EL (cell line): ENCODE results near the gene URM1.
"Not testable (repeated sequence)": the region's sequence is repeated elsewhere in the genome, so short reads cannot be mapped to it uniquely, and the experiment has no call there.

Experiments used
- DNase-seq: peaks from one replicate; pipeline ENCODE4 v3.0.0-alpha.2; 2016

The URM1 gene

DNA sequence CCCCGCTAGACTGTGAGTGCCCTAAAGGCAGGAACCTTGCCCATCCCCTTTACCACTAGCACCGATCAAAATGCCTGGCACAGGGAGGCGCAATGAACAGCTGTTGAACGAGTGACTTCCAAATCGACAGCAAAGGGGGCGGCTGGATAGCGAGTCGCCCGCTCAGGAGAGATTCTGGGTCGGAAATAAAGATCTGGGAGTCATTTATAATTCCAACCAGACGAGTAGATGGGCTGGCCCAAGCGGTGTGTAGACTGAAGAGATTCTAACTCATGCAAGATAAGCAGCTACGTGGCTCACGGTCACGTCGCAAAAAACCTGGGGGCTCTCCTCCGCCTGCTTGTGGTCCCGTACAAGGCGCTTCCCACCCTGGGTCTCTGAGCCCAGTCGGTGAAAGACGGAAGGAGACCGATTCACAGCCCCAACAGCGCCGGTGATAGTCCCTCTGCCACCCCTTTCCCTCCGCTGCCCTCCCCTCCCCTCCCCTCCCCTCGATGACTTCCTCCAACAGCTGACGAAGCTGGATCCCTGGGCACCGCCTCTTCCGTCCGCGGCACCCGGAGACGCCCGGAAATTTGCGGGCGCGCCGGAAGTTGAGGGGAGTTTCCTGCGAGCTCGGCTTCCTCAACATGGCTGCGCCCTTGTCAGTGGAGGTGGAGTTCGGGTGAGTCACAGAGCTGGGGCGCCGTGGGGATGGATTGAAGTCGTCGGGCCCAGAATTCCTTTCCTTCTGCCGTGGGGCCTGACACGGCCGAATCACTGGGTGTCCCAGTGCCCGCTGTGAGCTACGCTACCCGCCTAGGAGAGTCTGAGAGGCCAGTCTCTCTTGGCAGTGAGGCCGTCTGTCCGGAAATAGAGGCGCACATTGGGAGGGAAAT lies at the start of gene URM1:
TSS of gene URM1 (plus strand) at position 623 of the 878 bp plus-strand sequence. CDS start at position 630, 7 bp downstream.
- DNase-seq = peak; percentile 98

DNA sequence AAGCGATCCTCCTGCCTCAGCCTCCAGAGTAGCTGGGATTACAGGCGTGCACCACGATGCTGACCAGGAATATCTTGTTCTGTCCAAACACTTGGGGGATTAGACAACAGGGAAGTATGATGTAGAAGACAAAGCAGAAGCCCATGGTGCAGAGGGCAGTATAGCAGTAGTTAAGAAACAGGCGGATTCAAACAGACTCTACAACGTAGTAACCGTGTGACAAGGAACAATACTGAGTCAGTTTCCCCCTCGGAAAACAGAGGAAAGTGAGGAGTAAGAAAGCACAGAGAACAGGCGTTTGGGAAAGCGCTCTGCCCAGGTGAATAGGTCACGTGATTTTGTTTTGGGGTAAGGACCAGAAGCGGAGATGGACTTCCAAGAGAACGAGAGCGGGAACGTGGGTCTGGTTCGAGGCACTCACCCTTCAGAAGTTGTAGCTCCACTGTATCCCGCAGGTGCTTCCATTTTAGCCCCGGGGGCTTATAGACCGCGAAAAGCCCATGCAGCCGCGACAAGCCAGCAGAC lies 49.2 kb upstream of the URM1 start:
- DNase-seq = no peak

DNA sequence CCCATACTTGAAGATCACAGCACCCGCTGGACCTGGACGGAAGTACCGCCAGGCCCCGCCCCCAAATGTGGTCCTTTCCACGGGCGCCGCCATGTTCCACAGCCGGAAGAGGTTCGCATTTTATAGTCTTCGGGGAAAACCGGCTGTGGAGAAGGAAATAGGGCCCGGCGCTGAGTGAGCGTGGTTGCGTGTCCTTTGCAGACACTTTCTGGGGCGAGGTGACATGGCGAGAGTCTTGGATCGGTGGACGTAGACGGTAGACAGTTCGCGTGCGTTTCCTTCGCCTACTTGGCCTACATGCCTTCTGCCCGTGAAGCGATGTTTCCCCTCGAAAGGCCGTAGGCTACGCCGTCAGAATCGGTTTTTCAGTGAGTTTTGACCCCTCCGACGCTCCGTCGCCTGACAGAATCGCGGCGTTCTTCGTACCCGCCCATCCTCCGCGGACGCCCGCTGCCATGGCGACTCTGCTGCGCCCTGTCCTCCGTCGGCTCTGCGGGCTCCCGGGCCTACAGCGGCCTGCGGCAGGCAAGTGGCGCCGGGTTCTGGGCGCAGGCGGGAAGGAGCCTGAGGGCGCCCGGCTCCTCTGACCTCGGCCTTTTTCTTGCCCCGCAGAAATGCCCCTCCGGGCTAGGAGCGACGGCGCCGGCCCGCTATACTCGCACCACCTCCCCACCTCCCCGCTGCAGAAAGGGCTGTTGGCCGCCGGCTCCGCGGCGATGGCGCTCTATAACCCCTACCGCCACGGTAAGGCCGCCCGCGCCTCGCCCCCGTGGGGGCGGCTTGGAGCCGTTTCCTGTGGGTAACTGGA lies 48.6 kb upstream of the URM1 start, which contains the start of the genes COQ4 and TRUB2:
TSS of gene COQ4 (plus strand) at position 436 of the 808 bp plus-strand sequence. CDS start at position 456, 20 bp downstream.
TSS of gene TRUB2 (minus strand) at position 44 of the 808 bp plus-strand sequence. CDS start at position 5, 39 bp downstream.
- DNase-seq = peak; percentile 95

DNA sequence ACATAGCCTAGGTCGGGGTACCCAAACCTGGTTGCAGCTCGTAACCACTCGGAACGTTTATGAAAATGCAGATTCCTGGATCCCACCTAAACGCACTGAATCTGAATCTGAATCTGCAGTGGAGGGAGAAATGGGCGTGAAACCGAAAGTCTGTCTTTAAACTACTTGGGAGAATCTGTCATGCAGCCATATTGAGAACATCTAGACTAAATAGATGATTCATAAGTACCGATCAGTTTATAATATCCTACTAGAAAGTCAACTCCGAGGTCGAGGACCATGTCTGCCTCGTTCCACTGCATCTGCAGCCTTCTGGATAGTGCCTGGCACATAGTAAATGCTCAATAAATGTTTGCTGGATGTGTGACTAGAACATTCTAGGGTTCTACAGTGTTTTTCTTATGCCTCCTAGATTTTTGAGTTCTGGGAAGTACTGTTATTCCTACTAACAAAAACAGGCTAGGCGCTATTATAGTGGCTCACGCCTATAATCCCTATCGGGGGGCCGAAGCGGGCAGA lies 47.9 kb upstream of the URM1 start:
- DNase-seq = peak; percentile 29

DNA sequence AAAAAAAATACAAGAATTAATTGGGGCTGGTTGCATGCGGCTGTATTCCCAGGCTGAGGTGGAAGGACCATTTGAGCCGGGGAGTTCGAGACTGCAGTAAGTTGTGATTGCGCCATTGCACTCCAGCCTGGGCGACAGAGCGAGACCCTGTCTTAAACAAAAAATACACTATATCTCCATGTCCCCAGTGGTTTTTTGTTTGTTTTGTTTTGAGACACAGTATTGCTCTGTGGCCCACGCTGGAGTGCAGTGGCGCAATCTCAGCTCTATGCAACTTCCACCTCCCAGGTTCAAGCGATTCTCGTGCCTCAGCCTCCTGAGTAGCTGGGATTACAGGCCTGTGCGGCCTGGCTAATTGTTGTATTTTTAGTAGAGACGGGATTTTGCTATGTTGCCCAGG lies 47.4 kb upstream of the URM1 start:
- DNase-seq = no peak

DNA sequence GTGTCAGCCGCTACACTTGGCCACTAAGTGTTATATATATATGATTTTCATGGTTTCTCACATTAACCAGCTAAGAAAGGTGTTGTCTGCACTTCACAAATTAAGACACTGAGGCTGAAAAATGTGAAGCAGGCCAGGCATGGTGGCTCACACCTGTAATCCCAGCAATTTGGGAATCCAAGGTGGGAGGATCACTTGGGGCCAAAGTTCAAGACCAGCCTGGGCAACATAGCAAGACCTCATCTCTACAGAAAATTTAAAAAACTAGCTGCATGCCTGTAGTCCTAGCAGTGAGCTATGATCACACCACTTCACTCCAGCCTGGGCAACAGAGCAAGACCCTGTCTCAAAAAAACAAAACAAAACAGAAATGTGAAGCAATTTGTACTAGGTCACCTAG lies 46.8 kb upstream of the URM1 start:
- no peak for DNase-seq

DNA sequence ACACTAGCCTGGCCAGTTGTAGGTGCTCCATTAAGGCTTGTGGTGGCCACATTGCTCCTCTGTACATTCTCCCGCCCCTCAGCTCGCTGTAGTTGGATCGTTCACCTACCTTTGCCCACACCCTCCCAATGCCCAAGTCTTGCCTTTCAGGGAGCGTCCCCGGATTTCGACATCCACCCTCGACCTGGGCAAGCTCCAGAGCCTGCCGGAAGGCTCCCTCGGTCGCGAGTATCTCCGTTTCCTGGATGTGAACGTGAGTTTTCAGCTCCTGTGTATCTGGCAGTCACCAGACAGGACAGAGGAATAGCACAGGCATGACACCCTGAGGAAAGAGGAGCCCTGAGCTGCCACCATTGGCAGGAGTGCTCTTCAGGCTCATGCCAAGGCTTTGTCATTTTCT lies 45.5 kb upstream of the URM1 start:
- DNase-seq = no peak

DNA sequence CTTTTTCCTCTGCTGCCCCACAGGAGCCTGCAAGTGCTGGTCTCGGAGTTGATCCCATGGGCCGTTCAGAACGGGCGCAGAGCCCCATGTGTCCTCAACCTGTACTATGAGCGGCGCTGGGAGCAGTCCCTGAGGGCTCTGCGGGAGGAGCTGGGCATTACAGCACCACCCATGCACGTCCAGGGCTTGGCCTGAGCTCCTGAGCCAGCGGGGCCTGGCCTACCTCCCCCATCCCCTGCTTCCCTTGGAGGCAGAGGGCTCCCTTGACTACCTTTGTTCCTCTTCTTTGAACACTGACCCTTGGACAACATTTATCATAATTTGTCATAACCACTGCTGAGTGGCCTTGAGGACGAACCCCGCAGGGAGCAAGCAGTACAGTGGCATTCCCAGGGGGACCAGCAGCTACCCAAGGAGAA lies 37.7 kb upstream of the URM1 start:
- no peak for DNase-seq

DNA sequence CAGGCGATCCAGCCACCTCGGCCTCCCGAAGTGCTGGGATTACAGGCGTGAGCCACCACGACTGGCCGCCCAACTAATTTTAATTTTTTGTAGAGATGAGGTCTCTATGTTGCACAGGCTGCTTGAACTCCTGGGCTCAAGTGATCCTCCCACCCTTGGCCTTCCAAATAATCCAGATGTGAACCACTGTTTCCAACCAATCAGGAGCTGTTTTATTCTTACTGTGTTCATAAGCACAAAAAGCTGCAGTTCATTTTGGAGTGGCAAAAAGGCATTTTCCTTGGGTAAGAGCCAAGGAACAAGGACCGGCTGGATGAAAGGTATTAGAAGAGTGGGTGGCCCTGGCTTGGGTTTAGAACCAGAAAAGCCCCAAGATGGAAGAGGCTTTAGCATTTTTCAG lies 36.0 kb upstream of the URM1 start:
- no peak for DNase-seq

DNA sequence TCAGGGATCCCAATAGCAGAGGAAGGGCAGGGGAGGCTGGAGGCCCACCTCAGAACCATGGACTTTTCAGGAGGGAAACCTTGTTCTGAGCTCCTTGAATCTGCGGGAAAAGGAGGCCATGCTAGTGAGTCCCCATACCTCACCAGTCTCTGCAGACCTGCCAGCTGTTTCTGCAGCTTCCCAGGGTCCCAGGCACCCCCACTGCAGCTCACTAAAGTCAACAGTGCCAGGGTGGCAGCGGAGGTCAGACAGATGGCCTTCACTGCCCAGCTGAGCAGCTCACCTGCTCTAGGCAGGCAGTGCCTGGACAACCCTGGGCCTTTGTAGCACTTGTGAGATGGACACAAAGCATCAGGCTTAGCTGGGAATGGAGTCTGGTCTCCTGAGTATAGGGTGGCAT lies 35.3 kb upstream of the URM1 start:
- DNase-seq = no peak

DNA sequence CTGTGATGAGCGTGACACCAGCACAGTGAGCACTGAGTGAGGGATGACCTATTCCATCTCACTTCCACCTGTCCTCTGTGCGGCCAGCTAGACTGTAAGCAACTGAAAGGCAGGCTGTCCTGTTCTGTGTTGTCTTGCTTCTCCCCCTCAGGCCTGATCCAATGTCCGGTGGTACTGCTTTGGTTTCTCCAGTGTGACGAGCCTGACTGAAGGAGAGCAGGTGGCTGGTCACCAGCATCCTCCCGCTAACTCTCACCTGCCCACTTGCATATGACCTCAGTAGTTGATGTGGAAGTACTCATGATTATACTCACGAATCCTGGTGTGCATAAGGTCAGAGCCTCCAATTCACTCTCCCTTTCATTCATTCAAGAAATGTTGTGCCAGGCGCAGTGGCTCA lies 33.2 kb upstream of the URM1 start:
- DNase-seq = no peak

DNA sequence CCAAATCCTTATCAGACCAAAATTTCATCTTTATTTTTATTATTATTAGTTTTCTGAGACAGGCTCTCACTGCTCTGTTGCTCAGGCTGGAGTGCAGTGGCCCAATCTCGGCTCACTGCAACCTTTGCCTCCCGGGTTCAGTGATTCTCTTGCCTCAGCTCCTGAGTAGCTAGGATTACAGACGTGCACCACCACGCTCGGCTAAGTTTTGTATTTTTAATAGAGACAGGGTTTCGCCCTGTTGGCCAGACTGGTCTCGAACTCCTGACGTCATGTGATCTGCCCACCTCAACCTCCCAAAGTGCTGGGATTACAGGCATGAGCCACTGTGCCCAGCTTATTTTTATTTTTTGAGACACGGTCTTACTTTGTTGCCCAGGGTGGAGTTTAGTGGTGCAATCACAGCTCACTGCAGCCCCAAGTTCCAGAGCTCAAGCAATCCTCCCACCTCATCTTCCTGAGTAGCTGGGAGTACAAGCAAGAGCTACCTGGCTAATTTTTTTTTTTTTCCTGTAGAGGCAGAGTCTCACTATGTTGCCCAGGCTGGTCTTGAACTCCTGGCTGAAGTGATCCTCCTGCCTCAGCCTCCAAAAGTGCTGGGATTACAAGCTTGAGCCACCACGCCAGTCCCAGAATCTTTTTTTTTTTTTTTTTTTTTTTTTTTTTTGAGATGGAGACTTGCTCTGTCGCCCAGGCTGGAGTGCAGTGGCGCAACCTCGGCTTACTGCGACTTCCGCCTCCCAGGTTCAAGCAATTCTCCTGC lies 32.1 kb upstream of the URM1 start:
- DNase-seq = not testable (repeated sequence)

DNA sequence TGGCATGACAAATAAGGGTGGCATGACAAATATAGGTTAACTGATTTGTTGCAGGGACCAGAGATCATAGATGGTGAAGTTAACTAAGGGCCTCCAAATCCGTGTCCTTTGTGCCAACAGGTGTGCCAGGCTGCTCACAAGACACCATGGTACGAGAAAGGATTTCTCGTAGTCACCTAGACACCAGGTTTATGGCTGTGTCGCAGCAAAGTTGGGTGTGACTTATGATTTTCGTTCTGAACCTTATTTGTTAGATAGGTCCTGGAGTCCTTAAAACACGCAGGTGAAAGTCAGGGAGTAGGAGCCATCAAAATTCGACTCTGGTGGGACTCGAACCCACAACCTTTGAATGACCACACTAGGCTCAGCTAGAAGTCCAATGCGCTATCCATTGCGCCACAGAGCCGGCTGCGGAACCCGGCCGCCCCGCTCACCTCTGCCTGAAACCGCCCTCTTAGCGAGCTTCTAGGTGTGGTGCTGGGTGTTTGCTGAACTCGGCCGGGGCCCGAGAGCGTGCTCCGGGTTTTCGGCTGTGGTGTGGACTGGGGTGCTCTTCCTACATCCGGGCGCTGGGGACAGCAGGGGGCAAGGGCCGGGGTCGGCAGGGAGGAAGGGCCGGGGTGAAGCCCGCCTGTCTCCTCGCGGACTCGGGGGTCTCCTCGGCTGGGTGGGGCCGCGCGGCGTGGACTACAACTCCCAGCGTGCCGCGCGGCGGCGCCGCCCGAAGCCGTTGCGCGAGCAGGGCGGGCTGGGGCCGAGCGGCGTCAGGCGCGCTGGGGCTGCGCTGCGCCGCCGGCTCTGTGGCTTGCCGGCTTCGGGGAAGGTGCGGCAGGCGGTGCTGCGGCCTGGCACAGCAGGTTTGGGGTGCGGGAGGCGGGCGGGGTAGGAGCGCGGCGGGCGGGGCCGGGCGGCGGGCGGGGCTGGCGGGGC lies 31.1 kb upstream of the URM1 start, which contains the start of gene SLC27A4:
TSS of gene SLC27A4 (plus strand) at position 767 of the 930 bp plus-strand sequence. CDS start 2,606 bp downstream, outside the sequence.
- DNase-seq = peak; percentile 80

DNA sequence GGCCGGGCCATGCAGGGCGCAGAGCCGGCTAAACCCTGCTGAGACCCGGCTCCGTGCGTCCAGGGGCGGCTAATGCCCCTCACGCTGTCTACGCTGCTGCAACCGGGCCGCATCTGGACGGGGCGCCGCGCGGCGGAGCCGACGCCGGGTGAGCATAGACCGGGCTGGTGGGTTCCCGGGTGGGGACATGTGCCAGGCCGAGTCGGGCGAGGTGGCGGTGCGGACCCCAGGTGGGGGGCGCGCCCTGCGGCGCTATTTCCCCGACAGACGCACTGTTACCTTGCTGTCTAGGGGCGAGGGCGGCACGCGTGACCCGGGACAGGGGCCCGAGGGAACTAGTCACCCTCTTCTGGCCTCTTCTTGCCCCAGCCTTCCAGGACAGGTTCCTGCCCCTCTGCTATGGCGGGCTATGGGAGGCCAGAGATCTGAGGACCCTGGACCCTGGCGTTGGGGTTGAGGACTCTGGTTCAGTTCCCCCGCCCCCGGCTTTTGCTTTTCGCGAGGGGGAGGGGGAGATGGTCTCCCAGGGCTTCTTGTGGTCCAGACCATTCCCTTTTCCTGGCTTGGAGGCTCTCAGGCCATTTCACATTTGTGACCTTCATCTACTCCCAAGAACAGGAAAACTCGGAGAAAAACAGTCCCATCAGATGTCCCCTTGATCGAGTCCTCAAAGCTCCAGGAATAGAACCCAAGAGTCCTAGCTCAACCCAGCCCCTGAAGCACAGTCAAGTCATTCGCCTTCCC lies 30.3 kb upstream of the URM1 start:
- DNase-seq = peak; percentile 13

DNA sequence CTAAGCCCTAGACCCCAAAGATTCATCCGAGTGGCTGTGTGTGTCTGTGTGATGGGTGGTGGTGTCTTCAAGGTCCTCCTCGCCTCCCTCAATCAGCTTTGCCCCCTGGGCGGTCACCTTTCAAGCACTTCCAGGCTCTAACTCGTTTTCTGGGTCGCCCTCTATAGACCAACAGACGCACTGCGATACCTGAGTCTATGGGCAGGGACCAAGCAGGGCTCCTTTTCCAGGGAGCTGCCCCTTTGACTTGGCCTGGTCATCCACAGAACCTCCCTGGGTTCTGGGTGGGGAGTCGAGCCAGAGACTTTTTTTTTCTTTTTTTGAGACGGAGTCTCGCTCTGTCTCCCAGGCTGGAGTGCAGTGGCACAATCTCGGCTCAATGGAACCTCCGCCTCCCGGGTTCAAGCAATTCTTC lies 29.7 kb upstream of the URM1 start:
- DNase-seq = peak; percentile 78

DNA sequence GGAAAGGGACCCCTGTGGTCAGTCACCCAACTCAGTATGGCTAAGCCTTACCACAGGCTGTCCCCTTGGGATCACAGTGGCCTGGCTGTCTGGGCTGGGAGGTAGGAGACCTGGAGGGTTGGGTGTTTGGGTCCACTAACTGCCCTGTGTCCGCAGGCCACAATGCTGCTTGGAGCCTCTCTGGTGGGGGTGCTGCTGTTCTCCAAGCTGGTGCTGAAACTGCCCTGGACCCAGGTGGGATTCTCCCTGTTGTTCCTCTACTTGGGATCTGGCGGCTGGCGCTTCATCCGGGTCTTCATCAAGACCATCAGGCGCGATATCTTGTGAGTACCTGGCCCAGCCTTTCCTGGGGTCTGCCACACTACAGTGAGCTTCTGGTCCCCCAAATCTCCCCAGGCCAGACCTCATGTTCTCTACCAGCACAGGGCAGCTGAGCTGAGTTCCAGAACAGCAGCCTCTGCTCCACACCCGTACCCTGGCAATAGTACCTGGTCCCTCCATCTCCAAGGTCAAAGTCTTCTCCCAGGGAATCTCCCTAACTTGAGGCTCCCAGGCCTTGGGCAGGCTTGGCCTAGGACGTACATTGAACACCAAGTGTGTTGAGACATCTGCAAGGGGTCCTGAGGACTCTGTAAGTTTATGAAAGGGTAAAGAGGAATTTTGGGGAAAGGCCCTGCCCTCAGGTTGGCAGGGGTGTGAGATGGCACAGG lies 28.0 kb upstream of the URM1 start:
- no peak for DNase-seq

DNA sequence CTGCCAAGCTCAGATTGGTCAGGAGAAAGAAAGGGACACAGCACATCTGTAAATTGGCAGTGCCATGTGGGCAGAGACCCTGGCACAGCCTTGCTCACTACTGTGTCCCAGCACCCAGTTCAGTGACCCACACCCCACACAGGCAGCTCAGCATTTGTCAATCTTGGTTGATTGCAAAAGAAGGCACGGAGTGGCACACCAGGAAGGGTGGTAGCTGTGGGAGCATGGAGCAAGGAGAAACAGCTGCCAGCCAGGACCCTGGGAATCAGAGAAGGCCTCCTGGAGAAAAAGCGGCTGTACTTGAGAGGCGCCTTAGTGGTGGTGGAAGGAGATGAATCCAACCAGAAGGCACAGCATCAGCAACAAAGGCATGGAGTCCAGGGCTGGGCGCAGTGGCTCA lies 27.3 kb upstream of the URM1 start:
- DNase-seq = no peak

DNA sequence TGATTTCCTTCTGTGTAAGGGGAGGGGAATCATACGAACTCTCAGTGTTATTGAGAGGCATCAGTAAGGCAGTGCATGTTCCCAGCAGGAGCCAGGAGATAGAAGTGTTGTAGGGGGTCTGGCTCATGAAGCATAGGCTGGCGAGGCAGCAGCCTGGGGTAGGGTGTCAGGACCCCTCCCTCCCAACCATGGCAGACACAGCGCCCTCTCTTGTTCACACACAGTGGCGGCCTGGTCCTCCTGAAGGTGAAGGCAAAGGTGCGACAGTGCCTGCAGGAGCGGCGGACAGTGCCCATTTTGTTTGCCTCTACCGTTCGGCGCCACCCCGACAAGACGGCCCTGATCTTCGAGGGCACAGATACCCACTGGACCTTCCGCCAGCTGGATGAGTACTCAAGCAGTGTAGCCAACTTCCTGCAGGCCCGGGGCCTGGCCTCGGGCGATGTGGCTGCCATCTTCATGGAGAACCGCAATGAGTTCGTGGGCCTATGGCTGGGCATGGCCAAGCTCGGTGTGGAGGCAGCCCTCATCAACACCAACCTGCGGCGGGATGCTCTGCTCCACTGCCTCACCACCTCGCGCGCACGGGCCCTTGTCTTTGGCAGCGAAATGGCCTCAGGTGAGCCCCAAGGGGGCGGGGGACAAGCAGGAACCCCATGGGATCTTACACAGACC lies 26.1 kb upstream of the URM1 start:
- DNase-seq = no peak

DNA sequence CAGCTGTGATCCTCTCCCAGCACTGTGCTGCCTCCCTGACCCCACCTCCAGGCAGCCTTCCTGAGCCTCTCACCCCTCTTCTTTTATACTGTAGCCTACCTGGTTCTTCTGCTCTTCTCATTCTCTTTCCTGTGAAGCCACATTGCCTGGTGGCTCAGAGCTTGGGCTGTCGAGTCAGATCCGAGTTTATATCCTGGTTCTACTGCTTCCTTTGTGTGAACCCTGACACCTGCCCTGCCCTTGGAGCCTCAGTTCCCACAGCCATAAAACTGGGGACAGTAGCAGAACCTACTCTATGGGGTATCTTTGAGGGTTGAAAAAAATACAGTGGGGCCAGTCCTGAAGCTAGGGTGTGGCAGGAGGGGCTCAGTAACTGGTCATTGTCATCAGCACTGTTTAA lies 22.0 kb upstream of the URM1 start:
- DNase-seq = no peak
